ENCODE results near the gene PRKCE. TPM values are rescaled to one million over a fixed set of nuclear protein-coding genes. Genes with fewer than 3 reads are reported as not detected.

Gene PRKCE
- total and polyA plus RNA-seq, 4 donors = 2.5 to 38.6 (median 5.8) TPM

DNA sequence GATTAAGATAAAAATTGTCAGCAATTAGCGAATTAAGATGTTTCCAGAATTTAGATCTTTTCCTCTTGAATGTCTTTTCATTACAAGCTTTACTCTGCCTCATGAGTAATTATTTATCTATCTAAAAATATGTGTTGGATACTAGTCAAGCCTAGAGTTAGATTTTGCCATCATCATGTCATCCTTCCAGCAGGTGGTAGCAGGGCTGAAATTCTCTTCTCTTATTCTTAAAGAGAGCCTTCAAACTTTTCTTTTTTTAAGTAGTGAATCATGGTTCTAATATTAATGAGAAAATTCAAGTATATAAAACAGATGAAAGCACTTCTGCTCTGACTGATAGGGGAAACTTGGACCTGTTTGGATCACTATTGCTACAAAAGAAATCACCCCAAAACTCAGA, 405.1 kb downstream of the PRKCE start:
- WGBS = 100% methylated on average over 1 of the region's 1 CpG
- H3K4me1 ChIP-seq (ENCODE audit: control insufficient read depth in 4 of 4, insufficient read depth in 4 of 4, low read length in 3 of 4) = peaks cover 0 to 7% (median 3%) of the 10 kb centered on the region in 4 donors
- no peak overlapping the region for H3K27ac ChIP-seq (ENCODE audit: low read depth in 1 of 2, low read length in 2 of 2)
- H3K4me3 ChIP-seq (ENCODE audit: low read depth in 1 of 3, low read length in 3 of 3) = no peak overlapping the region
- TF ChIP-seq ZBTB33 (IDR thresholded peaks at IDR 0.05) = no peak
- H3K27me3 ChIP-seq (ENCODE audit: control insufficient read depth in 4 of 4, insufficient read depth in 4 of 4, low read length in 3 of 4) = no peaks in the 10 kb centered on the region
- no peak overlapping the region for H3K9ac ChIP-seq (ENCODE audit: low read depth in 1 of 2, low read length in 2 of 2)
- H3K9me3 ChIP-seq (ENCODE audit: control insufficient read depth in 4 of 4, low read length in 3 of 4) = no peaks in the 10 kb centered on the region
- H3K36me3 ChIP-seq (ENCODE audit: control insufficient read depth in 4 of 4, insufficient read depth in 3 of 4, low read depth in 1 of 4, low read length in 3 of 4) = no peaks in the 10 kb centered on the region
- DNase-seq (ENCODE audit: low spot score) = no peak

DNA sequence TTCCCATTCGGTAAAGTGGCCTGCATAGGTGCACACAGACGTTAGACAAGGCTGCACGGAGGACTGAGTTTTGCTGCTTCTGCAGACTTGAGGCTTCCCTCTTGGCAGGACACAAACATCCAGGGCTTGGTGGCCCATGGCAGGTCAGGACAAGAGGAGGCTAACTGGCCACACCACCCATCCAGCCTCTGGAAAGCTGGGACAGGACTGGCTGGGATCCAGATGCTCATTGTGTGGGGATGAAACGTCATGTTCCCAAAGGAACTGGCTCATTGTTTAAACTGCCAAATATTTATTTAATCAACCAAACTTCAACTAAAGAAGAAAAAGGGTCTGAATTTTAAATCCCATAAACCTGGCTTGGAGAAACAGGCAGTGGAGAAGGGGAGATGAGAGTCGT, 406.7 kb downstream of the PRKCE start:
- TF ChIP-seq SP1 (IDR thresholded peaks at IDR 0.05) = peak; percentile 7
- no peak for TF ChIP-seq FOXA2 (IDR thresholded peaks at IDR 0.05)
- TF ChIP-seq, protein P1, sequence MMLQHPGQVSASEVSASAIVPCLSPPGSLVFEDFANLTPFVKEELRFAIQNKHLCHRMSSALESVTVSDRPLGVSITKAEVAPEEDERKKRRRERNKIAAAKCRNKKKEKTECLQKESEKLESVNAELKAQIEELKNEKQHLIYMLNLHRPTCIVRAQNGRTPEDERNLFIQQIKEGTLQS (IDR thresholded peaks at IDR 0.05) = no peak

DNA sequence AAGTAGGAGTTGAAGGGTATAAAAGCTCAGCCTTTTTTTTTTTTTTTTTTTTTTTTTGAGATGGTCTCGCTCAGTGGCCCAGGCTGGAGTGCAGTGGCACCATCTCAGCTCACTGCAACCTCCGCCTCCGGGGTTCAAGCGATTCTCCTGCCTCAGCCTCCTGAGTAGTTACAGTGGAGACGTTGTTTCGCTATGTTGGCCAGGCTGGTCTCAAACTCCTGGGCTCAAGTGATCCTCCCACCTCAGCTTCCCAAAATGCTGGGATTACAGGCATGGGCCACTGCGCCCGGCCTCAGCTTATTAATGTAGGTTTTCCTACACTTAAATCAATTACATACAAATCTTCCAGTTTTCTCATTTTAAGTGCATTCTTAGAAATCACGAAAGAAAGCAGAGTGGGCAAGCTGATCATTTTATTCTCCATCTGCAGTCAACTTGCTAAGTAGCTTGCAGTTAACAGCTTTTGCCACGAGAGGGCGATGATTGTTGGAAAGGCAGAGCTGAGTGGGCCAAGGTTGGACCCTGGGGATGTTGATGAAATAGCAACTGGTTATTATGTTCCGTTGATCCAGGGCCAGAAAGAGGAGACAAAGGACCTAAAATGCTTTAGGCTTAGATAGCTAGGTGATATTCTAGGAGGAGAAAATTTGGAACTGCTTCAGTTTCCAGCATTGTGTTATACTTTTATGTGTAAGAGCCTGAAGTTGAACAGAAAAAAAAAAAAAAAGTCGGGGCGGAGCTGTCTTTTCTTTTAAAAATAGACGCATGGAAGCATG, 411.4 kb downstream of the PRKCE start:
- H3K27ac ChIP-seq (ENCODE audit: low read depth in 1 of 2, low read length in 2 of 2) = peak overlapping the region in 1 of 2 donors; percentile 43
- H3K9ac ChIP-seq (ENCODE audit: low read depth in 1 of 2, low read length in 2 of 2) = no peak overlapping the region
- peaks cover 0 to 8% (median 2%) of the 10 kb centered on the region in 4 donors for H3K4me1 ChIP-seq (ENCODE audit: control insufficient read depth in 4 of 4, insufficient read depth in 4 of 4, low read length in 3 of 4)
- no peak overlapping the region for H3K4me3 ChIP-seq (ENCODE audit: low read depth in 1 of 3, low read length in 3 of 3)
- H3K27me3 ChIP-seq (ENCODE audit: control insufficient read depth in 4 of 4, insufficient read depth in 4 of 4, low read length in 3 of 4) = no peaks in the 10 kb centered on the region
- DNase-seq (ENCODE audit: low spot score) = peak; percentile 64
- 55% methylated on average over 15 of the region's 15 CpGs for WGBS
- H3K9me3 ChIP-seq (ENCODE audit: control insufficient read depth in 4 of 4, low read length in 3 of 4) = no peaks in the 10 kb centered on the region
- no peaks in the 10 kb centered on the region for H3K36me3 ChIP-seq (ENCODE audit: control insufficient read depth in 4 of 4, insufficient read depth in 3 of 4, low read depth in 1 of 4, low read length in 3 of 4)
- TF ChIP-seq HNF4A (conservative IDR thresholded peaks at IDR 0.05) = peak in 1 of 2 donors; percentile 59
- no peak for TF ChIP-seq FOXA2 (IDR thresholded peaks at IDR 0.05)
- TF ChIP-seq FOXA1 (IDR thresholded peaks at IDR 0.05) = no peak
- TF ChIP-seq HNF4G (IDR thresholded peaks at IDR 0.05) = peak; percentile 18
- TF ChIP-seq RAD21 (IDR thresholded peaks at IDR 0.05) = peak; percentile 87 to 97
- TF ChIP-seq, protein P2, sequence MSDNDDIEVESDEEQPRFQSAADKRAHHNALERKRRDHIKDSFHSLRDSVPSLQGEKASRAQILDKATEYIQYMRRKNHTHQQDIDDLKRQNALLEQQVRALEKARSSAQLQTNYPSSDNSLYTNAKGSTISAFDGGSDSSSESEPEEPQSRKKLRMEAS (IDR thresholded peaks at IDR 0.05) = peak; percentile 26
- TF ChIP-seq, protein P1 (IDR thresholded peaks at IDR 0.05) = no peak
- TF ChIP-seq EGR1 (IDR thresholded peaks at IDR 0.05; ENCODE audit: low read depth in 2 of 2) = no peak
- TF ChIP-seq, protein P3, sequence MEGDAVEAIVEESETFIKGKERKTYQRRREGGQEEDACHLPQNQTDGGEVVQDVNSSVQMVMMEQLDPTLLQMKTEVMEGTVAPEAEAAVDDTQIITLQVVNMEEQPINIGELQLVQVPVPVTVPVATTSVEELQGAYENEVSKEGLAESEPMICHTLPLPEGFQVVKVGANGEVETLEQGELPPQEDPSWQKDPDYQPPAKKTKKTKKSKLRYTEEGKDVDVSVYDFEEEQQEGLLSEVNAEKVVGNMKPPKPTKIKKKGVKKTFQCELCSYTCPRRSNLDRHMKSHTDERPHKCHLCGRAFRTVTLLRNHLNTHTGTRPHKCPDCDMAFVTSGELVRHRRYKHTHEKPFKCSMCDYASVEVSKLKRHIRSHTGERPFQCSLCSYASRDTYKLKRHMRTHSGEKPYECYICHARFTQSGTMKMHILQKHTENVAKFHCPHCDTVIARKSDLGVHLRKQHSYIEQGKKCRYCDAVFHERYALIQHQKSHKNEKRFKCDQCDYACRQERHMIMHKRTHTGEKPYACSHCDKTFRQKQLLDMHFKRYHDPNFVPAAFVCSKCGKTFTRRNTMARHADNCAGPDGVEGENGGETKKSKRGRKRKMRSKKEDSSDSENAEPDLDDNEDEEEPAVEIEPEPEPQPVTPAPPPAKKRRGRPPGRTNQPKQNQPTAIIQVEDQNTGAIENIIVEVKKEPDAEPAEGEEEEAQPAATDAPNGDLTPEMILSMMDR (IDR thresholded peaks at IDR 0.05; ENCODE audit: low read depth, low read length, missing input control) = peak; percentile 81
- peak; percentile 48 for TF ChIP-seq NR2F2 (IDR thresholded peaks at IDR 0.05)
- no peak for TF ChIP-seq JUND (IDR thresholded peaks at IDR 0.05)
- TF ChIP-seq ZBTB33 (IDR thresholded peaks at IDR 0.05) = no peak
- no peak for TF ChIP-seq GABPA (IDR thresholded peaks at IDR 0.05 in 1 of 2, conservative IDR thresholded peaks at IDR 0.05 in 1 of 2)
- no peak for TF ChIP-seq YY1 (IDR thresholded peaks at IDR 0.05)
- no peak for TF ChIP-seq SP1 (IDR thresholded peaks at IDR 0.05)
- TF ChIP-seq RXRA (IDR thresholded peaks at IDR 0.05) = peak in 1 of 2 donors; percentile 55
- TF ChIP-seq TAF1 (conservative IDR thresholded peaks at IDR 0.05) = no peak

More for the DNA sequence above, 406.7 kb downstream of the PRKCE start:
- Histone ChIP-seq H3K27me3 (ENCODE audit: control insufficient read depth in 4 of 4, insufficient read depth in 4 of 4, low read length in 3 of 4) (no peaks in the 10 kb centered on the region), H3K36me3 (ENCODE audit: control insufficient read depth in 4 of 4, insufficient read depth in 3 of 4, low read depth in 1 of 4, low read length in 3 of 4) (no peaks in the 10 kb centered on the region), H3K27ac (ENCODE audit: low read depth in 1 of 2, low read length in 2 of 2) (no peak overlapping the region), H3K4me1 (ENCODE audit: control insufficient read depth in 4 of 4, insufficient read depth in 4 of 4, low read length in 3 of 4) (peaks cover 0 to 9% (median 3%) of the 10 kb centered on the region in 4 donors), H3K9me3 (ENCODE audit: control insufficient read depth in 4 of 4, low read length in 3 of 4) (no peaks in the 10 kb centered on the region), H3K4me3 (ENCODE audit: low read depth in 1 of 3, low read length in 3 of 3) (no peak overlapping the region), H3K9ac (ENCODE audit: low read depth in 1 of 2, low read length in 2 of 2) (no peak overlapping the region)
- DNase-seq (ENCODE audit: low spot score) = no peak
- 73% methylated on average over 5 of the region's 5 CpGs for WGBS

Data from liver (tissue), 9 donors.